ENCODE measurements around the gene FAM118A.
"Not testable (repeated sequence)": the region's sequence is repeated elsewhere in the genome, so short reads cannot be mapped to it uniquely, and the experiment has no call there.

The FAM118A gene

DNA sequence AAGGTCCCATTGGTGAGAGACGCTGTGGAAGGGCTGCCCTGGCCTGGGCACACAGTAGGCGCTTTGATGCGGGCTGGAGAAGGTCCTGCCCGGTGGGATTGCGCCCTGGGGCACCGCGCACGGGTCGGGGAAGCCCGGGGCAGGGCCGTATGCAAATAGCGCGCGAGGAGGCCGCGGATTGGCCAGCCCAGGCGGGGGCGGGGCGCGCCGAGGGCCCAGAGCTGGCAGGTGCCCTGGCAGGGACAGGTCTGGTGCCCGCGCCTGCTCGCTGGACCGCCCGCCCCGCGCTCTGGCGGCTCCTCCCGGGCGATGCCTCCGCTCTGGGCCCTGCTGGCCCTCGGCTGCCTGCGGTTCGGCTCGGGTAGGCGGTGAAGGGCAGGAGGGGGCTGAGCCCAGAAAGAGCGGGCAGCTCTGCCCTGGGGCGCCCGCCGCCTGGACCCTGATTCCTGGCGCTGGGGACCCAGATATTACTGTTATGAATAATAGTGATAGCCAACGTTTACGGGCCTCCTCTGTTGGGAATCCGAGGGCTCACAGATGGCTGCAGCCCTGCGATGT, 24.9 kb upstream of the FAM118A start, which contains the start of gene UPK3A:
UPK3A (plus strand) TSS at position 245 of the 558 bp plus-strand sequence; CDS start at position 310, 65 bp downstream.
- peak; percentile 8 for DNase-seq

GRCh38 chr22:45285263-45286058, 24.3 kb upstream of the FAM118A start:
- DNase-seq = peak; percentile 4

DNA sequence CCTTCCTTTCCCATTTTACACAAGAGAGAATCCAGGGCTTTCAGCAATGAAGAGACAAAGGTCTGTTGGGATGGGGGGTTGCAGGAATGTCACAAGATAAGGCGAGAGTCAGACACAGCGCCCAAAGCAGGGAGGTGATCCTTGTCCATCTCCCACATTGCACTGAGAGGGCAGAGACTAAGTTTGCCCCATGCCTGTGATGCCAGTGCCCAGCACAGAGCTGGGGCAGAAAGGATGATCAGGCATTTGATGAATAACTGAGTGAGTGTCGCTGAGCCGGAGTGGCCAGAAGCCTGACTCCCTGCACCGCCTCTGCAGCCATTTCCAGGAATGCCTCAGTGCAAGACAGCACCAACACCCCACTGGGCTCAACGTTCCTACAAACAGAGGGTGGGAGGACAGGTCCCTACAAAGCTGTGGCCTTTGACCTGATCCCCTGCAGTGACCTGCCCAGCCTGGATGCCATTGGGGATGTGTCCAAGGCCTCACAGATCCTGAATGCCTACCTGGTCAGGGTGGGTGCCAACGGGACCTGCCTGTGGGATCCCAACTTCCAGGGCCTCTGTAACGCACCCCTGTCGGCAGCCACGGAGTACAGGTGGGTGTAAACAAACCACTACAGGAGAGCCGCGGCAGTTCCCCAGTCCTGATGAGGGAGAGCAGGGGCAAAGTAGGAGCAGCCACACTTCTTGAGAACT, 22.7 kb upstream of the FAM118A start:
- DNase-seq = no peak

- no peak for DNase-seq
Observed at GRCh38 chr22:45290410-45290936, 19.3 kb upstream of the FAM118A start.

DNA sequence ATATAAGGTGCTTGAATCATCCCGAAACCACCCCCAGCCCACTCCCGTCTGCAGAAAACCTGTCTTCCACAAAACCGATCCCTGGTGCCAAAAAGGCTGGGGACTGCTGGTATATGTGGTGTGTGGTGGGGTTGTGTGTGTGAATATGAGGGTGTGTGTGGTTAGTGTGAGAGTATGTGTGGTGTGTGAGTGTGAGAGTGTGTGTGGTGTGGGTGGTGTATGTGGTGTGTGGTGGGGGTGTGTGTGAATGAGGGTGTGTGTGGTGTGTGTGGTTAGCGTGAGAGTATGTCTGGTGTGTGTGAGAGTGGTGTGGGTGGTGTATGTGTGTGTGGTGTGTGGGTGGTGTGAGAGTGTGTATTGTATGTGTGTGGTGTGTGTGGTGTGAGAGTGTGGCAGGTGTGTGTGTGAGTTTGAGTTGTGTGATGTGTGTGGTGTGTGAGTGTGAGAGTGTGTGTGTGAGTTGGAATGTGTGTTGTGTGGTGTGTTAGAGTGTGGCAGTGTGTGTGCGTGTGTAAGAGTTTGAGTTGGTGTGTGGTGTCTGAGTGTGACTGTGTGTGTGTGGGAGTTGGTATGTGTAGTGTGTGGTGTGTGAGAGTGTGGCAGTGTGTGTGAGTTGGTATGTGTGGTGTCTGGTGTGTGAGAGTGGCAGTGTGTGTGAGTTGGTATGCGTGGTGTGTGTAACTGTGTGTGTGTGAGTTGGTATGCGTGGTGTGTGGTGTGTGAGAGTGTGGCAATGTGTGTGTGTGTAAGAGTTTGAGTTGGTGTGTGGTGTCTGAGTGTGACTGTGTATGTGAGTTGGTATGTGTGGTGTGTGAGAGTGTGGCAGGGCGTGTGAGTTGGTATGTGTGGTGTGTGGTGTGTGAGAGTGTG, 18.4 kb upstream of the FAM118A start:
- DNase-seq = no peak

DNA sequence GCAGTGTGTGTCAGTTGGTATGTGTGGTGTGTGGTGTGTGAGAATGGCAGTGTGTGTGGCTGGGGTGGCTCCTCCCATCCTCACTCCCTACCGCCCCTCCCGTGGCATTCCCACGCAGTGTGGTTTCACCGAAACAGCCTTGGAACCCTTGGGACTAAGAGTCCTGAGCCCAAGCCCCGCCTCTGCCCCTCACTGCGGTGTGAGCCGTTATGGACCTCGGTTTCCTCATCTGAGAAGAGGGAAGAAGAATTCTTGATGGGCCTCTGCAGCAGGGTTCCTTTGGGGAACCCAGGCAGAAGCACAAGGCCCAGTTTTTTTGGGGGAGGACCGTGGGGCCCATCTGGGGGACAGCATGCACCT, 17.8 kb upstream of the FAM118A start:
- DNase-seq = no peak

DNA sequence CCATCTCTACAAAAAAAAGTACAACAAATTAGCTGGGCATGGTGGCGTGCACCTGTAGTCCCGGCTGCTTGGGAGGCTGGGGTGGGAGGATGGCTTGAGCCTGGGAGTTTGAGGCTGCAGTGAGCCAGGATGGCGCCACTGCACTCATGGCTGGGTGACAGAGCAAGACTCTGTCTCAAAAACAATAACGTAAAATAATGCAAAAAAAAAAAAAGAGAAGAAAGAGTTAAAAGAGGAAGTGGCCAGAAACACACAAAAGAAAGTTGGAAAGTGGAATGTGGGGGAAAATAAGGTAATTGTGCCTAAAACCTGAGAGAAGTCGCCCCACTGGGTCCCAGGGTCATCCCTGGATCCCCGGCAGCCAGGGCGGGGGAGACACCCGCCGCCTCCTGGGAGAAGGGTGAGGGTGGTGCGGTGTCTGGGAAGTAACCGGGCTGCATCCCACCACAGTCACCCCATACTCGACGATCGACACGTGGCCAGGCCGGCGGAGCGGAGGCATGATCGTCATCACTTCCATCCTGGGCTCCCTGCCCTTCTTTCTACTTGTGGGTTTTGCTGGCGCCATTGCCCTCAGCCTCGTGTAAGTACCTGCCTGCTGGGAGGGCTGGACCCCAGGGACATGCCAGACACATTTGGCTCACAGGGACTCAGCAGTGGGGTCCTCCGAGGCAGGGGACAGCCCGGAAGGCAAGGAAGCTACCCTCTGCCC, 16.8 kb upstream of the FAM118A start:
- no peak for DNase-seq

DNA sequence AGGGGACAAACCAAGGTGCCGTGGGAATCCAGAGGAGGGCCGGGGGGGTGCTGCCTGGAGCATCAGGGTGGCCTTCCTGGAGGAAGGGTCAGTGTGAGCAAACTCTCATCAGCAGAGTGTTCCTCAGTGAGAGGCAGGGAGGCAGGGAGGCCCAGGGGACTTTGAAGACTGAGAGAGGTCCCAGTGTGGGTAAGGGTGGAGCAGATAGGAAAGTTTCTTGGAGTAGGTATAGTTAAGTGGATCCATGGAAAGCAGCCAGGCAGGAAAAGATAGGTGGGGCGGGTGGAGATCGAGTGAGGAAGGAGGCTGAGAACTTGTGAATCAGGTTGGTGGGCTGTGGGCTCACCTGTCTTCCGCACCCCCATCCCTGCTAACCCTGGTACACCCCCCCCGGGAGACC, 15.7 kb upstream of the FAM118A start:
- DNase-seq = no peak

GRCh38 chr22:45295004-45295403, 14.7 kb upstream of the FAM118A start:
- not testable (repeated sequence) for DNase-seq

GRCh38 chr22:45295492-45295891, 14.2 kb upstream of the FAM118A start:
- no peak for DNase-seq

DNA sequence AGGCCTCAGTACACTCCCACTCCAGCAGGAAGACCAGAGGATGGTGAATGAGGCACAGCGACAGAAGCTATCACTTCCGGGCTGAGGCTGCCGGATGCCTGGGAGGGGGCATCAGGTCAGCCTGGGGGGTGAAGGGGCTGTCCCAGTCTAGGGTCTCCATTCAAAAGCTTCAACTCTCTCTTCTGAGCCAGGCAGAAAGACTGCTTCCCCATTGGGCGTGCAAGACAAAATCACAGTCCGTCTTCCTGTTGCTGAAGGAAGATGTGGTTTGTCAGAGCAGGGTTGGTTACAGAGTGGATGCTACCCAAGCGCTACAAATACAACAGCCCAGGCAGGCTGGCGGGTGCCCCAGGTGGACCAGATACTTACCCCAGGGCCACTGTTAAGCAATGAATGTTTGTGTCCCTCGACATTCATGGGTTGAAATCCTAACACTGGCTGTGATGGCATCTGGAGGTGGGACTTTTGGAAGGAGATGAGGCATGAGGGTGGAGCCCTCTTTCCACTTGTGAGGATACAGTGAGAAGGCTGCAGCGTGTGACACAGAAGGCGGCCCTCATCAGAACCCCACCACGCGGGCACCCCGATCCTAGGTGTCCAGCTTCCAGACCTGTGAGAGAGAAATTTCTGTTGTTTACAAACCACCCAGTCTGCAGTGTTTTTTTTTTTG, 13.0 kb upstream of the FAM118A start:
- DNase-seq = no peak

DNA sequence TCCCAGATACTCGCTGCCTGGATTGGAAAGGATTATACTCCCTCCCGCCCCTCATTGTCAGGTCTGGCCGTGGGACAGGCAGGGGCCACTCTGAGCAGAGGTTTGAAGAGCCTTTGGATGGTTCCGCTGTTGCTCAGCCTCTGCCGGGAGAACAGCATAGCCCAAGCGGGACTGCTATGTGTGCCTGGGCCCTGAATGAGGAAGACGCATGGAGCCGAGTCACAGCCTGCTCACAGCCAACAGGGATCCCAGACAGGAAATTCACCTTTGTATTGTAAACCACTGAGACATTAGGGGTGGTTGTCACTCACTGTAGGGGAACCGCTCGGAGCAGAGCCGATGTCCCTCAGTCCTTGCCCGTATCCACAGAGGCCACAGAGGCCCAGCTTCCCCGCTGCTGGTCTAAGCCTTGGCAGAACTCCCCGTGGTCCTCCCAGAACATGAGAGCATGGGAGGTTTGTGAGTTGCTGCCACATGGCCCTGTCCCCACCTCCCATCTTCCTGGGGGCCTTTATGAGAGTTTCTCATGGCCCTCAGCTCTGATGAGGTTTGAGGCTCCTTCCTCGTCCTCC, 10.7 kb upstream of the FAM118A start:
- no peak for DNase-seq

DNA sequence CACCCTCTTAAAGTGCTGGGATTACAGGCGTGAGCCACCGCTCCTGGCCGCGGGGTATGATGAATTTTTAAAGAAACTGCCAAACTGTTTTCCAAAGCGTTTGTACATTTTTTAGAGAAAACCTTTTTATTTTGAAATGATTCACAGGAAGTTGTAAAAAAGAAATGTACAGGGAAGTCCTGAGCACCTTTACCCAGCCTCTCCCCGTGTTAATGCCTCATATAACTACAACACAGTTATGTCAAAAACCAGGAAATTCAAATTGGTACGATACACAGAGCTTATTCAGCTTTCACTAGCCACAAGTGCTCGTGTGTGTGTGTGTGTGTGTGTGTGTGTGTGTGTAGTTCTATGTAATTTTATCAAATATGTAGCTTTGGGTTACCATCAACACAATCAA, 7.0 kb upstream of the FAM118A start:
- DNase-seq = no peak

- no peak for DNase-seq
Observed at GRCh38 chr22:45303181-45303580, 6.6 kb upstream of the FAM118A start.

- DNase-seq = no peak
Observed at GRCh38 chr22:45304971-45305370, 4.8 kb upstream of the FAM118A start.

- no peak for DNase-seq
Observed at GRCh38 chr22:45305456-45306075, 4.2 kb upstream of the FAM118A start.

DNA sequence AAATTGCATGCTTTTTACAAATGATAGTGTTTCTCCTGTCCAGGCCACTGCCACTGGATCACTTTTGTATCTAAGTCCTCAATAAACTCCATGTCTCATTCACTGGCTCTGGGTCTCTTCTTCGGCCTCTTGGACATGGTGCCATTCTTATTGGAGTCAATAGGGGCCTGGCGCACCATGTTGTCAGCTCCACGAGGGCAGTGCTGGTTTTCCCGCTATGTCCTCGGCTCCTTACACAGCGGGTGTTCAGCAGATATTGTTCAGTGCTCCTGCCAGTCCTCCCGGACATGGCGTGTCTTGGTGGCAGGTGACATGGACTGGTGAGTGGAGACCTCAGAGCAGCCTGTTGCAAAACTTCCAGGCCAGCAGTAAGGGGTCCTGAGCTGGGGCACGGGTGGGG, 3.6 kb upstream of the FAM118A start:
- no peak for DNase-seq

GRCh38 chr22:45308391-45308956, 1.3 kb upstream of the FAM118A start:
- no peak for DNase-seq

- no peak for DNase-seq
Observed at GRCh38 chr22:45308957-45309421, 745 bp upstream of the FAM118A start.

DNA sequence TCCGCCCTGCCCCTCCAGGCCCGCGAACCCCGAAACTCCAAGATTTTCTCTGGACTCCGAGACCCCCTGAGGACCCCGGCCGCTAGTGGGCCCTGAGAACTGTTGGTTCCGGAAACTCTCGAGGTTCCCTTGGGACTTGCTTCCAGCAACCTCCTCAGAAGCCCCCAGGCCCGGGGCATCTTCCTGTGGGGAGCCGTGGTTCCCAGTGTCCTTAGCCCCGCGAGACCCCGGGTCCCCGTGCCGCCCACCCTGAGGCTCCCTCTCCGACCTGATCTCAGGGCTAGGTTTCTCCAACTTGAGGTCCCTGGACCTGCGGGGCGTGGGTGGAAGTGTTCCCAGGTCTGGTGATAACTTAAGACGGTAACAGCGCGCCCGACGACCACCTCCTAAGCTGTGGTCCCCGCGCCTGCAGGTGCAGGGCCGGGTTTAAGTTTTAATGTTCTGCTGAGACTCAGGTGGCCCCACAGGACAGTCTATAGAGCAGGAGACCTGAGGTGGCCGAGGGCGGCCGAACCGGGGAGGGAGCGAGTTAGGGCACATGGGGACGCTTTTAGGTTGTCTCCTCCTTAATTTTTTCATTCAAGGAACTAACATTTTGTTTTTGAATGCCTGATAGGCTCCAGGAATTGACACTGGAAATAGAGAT, 720 bp downstream of the FAM118A start:
- DNase-seq = no peak

All from NCI-H1092 treated with DMSO at 0.1 percent for 48 hours (cell line).